Gastrocnemius medialis (tissue), 4 donors: ENCODE data around the gene ZNF79. TPM values are rescaled to one million over a fixed set of nuclear protein-coding genes. Genes with fewer than 3 reads are reported as not detected.
A peak's percentile ranks its signal among the peaks of the same experiment; 100 is the strongest.

ENCODE experiments used
- ATAC-seq, 2 donors: fragments of 150-250 bp; one replicate each; pipeline ENCODE4 v1.9.1; 2016
- DNase-seq, 2 donors: peaks; one replicate each; pipeline ENCODE4 v3.0.0-alpha.2; 2019
- H3K27ac ChIP-seq, 4 donors: fragments of 200-600 bp; sonication (generic); 1 replicate in 1 of 4; 2 replicates in 3 of 4; pipeline ENCODE4 v1.5.1; 2016 to 2018; ENCODE audit warnings: mild to moderate bottlenecking in 2 of 4, moderate library complexity in 1 of 4
- H3K27me3 ChIP-seq, 3 donors: fragments of 200-600 bp; sonication (generic) in 2 of 3; 1 replicate in 1 of 3; 2 replicates in 2 of 3; pipeline versions ENCODE4 v1.5.1 to v1.6.0; 2016 to 2019; ENCODE audit warnings: mild to moderate bottlenecking in 1 of 3, moderate library complexity in 1 of 3
- H3K36me3 ChIP-seq, 2 donors: fragments of 200-600 bp; sonication (generic) in 1 of 2; one replicate each; pipeline ENCODE4 v1.5.1; 2017 to 2018
- H3K4me1 ChIP-seq, 2 donors: fragments of 200-600 bp; sonication (generic) in 1 of 2; one replicate each; pipeline ENCODE4 v1.5.1; 2016 to 2017; ENCODE audit warnings: mild to moderate bottlenecking in 2 of 2
- H3K4me3 ChIP-seq, 4 donors: fragments of 200-600 bp; sonication (generic) in 3 of 4; 1 replicate in 1 of 4; 2 replicates in 3 of 4; pipeline ENCODE4 v1.5.1; 2016 to 2019; ENCODE audit warnings: mild to moderate bottlenecking in 2 of 4
- H3K9me3 ChIP-seq, 3 donors: fragments of 200-600 bp; sonication (generic) in 2 of 3; 1 replicate in 1 of 3; 2 replicates in 2 of 3; pipeline ENCODE4 v1.5.1; 2016 to 2019
- POLR2A ChIP-seq, 2 donors: fragments of 450-650 bp; IDR thresholded peaks; one replicate each; pipeline ENCODE4 v1.6.1; 2017; ENCODE audit warnings: antibody characterized with exemption in 2 of 2, mild to moderate bottlenecking in 2 of 2, moderate library complexity in 2 of 2
- in situ Hi-C, 4 donors: fragments of 200-750 bp; cut with MboI; loops; one replicate each; pipeline versions ENCODE4 v1.15.0 to v1.8.0; 2017; ENCODE audit warnings: low sequenced_read_pairs in 4 of 4
- intact Hi-C: fragments of 100-400 bp; cut with DNase I; formaldehyde crosslinking; loops from one replicate; pipeline ENCODE4 v1.15.1; 2023; ENCODE audit warnings: low total_unique reads
- total RNA-seq, 4 donors: library from RNA; depleted of rRNA; stranded (reverse); fragments of >200 nt; gene quantifications; one replicate each; pipeline versions ENCODE4 v1.1.0 to v1.2.3, GENCODE V29; 2016
- TF ChIP-seq, protein P1 (sequence below), 5 experiments: fragments of 450-650 bp in 3 of 5; fragments of 200-600 bp in 2 of 5; sonication (generic) in 2 of 5; IDR thresholded peaks in 4 of 5; conservative IDR thresholded peaks in 1 of 5; 1 replicate in 4 of 5; 2 replicates in 1 of 5; pipeline ENCODE4 v1.5.1; 2016 to 2019; ENCODE audit warnings: antibody characterized with exemption in 5 of 5, mild to moderate bottlenecking in 3 of 5, moderate library complexity in 3 of 5

The ZNF79 gene
- total RNA-seq, 4 donors from 2014 or later = 3.9 to 9.3 (median 6.4) TPM

DNA sequence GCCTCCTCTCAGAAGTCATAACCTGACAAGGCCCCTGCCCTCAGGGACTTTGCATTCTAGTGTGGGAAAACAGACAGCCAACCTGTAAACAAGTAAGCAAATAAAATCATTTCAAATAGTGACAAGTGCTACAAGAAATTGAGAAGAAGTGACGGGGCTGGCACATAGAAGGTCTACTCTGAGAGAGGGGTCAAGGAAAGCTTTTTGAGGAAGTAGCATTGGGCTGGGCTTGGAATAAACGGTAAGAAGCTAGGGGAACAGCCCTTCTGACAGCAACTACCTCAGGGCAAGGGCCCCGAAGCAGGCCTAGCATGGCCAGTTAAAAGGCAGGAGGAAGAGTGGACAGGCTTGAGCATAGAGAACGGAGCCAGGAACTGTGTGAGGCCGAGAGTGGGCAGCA is 32.0 kb upstream of the ZNF79 start:
- in situ Hi-C loops = loop anchor here in 1 of 4 donors (25.0 kb wide), 1 partner anchor 455 kb away; no protein-coding TSS in a partner anchor
- no peak for DNase-seq
- intact Hi-C loops = no loop called here
- no peak for ATAC-seq
- H3K36me3 ChIP-seq = no peaks in the 10 kb centered on the region
- H3K4me3 ChIP-seq = no peak overlapping the region
- TF ChIP-seq, protein P1, sequence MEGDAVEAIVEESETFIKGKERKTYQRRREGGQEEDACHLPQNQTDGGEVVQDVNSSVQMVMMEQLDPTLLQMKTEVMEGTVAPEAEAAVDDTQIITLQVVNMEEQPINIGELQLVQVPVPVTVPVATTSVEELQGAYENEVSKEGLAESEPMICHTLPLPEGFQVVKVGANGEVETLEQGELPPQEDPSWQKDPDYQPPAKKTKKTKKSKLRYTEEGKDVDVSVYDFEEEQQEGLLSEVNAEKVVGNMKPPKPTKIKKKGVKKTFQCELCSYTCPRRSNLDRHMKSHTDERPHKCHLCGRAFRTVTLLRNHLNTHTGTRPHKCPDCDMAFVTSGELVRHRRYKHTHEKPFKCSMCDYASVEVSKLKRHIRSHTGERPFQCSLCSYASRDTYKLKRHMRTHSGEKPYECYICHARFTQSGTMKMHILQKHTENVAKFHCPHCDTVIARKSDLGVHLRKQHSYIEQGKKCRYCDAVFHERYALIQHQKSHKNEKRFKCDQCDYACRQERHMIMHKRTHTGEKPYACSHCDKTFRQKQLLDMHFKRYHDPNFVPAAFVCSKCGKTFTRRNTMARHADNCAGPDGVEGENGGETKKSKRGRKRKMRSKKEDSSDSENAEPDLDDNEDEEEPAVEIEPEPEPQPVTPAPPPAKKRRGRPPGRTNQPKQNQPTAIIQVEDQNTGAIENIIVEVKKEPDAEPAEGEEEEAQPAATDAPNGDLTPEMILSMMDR (IDR thresholded peaks at IDR 0.05 in 4 of 5, conservative IDR thresholded peaks at IDR 0.05 in 1 of 5) = no peak
- no peak for TF ChIP-seq POLR2A (IDR thresholded peaks at IDR 0.05)
- no peak overlapping the region for H3K27ac ChIP-seq
- H3K9me3 ChIP-seq = no peaks in the 10 kb centered on the region
- H3K27me3 ChIP-seq = no peaks in the 10 kb centered on the region
- peaks cover 6 to 8% of the 10 kb centered on the region in 2 donors for H3K4me1 ChIP-seq

DNA sequence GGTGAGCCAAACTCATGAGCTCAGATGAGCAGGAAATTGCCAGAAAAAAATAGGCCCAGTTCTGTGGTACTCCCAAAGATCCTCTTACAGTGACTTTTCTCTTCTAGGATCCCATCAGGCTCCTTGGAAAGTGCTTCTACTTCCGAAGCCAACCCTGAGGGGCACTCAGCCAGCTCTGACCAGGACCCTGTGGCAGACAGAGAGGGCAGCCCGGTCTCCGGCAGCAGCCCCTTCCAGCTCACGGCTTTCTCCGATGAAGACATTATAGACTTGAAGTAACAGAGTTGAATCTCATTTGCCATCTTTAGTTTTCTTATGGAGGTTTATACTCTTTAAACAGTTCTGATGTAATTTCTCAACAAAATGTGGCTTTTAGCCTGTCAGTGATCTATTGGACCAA is 31.2 kb upstream of the ZNF79 start:
- in situ Hi-C loops (loop anchor here in 1 of 4 donors (25.0 kb wide), 1 partner anchor 456 kb away; no protein-coding TSS in a partner anchor), intact Hi-C loops (no loop called here)
- no peak for DNase-seq
- H3K27ac ChIP-seq = no peak overlapping the region
- peaks cover 9% of the 10 kb centered on the region in 2 donors for H3K4me1 ChIP-seq
- H3K27me3 ChIP-seq = no peaks in the 10 kb centered on the region
- no peak for TF ChIP-seq POLR2A (IDR thresholded peaks at IDR 0.05)
- TF ChIP-seq, protein P1 (IDR thresholded peaks at IDR 0.05 in 4 of 5, conservative IDR thresholded peaks at IDR 0.05 in 1 of 5) = no peak
- no peak overlapping the region for H3K4me3 ChIP-seq
- H3K36me3 ChIP-seq = no peaks in the 10 kb centered on the region
- no peaks in the 10 kb centered on the region for H3K9me3 ChIP-seq
- no peak for ATAC-seq

DNA sequence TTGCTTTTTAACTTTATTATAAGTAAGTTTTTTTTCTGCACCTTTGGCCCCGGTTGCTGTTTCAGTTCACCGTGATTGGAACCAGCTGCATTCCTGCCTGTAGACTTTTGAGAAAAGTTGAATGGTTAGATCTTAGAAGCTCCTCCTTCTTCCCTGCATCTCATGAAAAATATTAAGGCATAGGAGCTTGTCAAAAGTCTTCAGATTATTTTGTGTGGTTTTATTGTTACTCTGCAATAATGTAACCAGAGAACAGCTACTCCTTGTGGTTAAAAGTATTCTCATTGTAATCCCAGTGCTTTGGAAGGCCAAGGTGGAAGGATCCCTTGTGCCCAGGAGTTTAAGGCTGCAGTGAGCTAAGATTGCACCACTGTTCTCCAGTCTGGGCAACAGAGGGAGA is 30.5 kb upstream of the ZNF79 start:
- DNase-seq = no peak
- Histone ChIP-seq H3K27ac (no peak overlapping the region), H3K4me3 (no peak overlapping the region), H3K27me3 (no peaks in the 10 kb centered on the region), H3K36me3 (no peaks in the 10 kb centered on the region), H3K4me1 (peaks cover 15% of the 10 kb centered on the region in 2 donors), H3K9me3 (no peaks in the 10 kb centered on the region)
- TF ChIP-seq POLR2A (IDR thresholded peaks at IDR 0.05) = no peak
- TF ChIP-seq, protein P1 (IDR thresholded peaks at IDR 0.05 in 4 of 5, conservative IDR thresholded peaks at IDR 0.05 in 1 of 5) = no peak
- in situ Hi-C loops (loop anchor here in 1 of 4 donors (25.0 kb wide), 1 partner anchor 456 kb away; no protein-coding TSS in a partner anchor), intact Hi-C loops (no loop called here)
- no peak for ATAC-seq

- intact Hi-C loops = loop anchor here (1.0 to 5.0 kb wide), 3 partner anchors 29 to 173 kb away; partner anchors contain the start of genes LRSAM1, RPL12 and ZNF79
- in situ Hi-C loops = loop anchor here in 1 of 4 donors (25.0 kb wide), 1 partner anchor 458 kb away; no protein-coding TSS in a partner anchor
Measured at GRCh38 chr9:127395497-127396252, 28.5 kb upstream of the ZNF79 start.

More at GRCh38 chr9:127395497-127396252, 28.5 kb upstream of the ZNF79 start:
- Histone ChIP-seq H3K4me1 (peaks cover 17 to 19% of the 10 kb centered on the region in 2 donors), H3K36me3 (peaks cover 0 to 5% of the 10 kb centered on the region in 2 donors), H3K27me3 (no peaks in the 10 kb centered on the region), H3K4me3 (peak overlapping the region; percentile 63 to 81 (median 72)), H3K9me3 (no peaks in the 10 kb centered on the region), H3K27ac (peak overlapping the region; percentile 70 to 88 (median 86))
- no peak for TF ChIP-seq POLR2A (IDR thresholded peaks at IDR 0.05)
- TF ChIP-seq, protein P1 (IDR thresholded peaks at IDR 0.05 in 4 of 5, conservative IDR thresholded peaks at IDR 0.05 in 1 of 5) = no peak
- no peak for ATAC-seq
- DNase-seq = no peak
